K562 (cell line): ENCODE measurements around the gene PPP1R14B. TPM values are rescaled to one million over a fixed set of nuclear protein-coding genes. Genes with fewer than 3 reads are reported as not detected.
"Not testable (repeated sequence)": the region's sequence is repeated elsewhere in the genome, so short reads cannot be mapped to it uniquely, and the experiment has no call there.

Experiments used
- ATAC-seq: fragments of 200-7000 bp; cut with Tn5 transposase; 3 replicates; pipeline ENCODE4 v1.9.1; 2020; ENCODE audit warnings: moderate library complexity
- BruUV-seq: library from RNA; stranded (reverse); fragments of 400-500 nt; replicated peaks from 2 replicates; lab custom pipeline; 2021; lab: Mats Ljungman, UMichigan
- CTCF ChIA-PET: fragments of 300-600 bp; formaldehyde crosslinking; extraction: SDS; loops from one replicate; lab custom pipeline; 2021; ENCODE audit warnings: low intra/inter-chr PET ratio; lab: Yijun Ruan, JAX
- POLR2A ChIA-PET: fragments of 300-600, 350-650 bp; sonication (Branson Sonifier 250); formaldehyde crosslinking; extraction: SDS; loops from one replicate; lab custom pipeline; 2021; ENCODE audit warnings: antibody characterized with exemption, inconsistent platforms; lab: Yijun Ruan, JAX
- DNase-seq, 4 experiments: peaks; one replicate each; pipeline versions ENCODE4 v3.0.0 to v3.0.0-alpha.2; 2011 to 2018; ENCODE audit warnings: low spot score in 3 of 4, mixed read lengths in 3 of 4; ENCODE audit errors: extremely low read depth in 1 of 4
- FAIRE-seq: peaks from 2 replicates; lab custom pipeline; 2011; peaks lifted over from hg19 to GRCh38; lab: Jason Lieb, UNC
- H2AFZ ChIP-seq: 2 replicates; pipeline ENCODE4 v1.6.0; 2011; ENCODE audit warnings: low read depth, low read length, control low read depth, inconsistent platforms
- H3K27ac ChIP-seq: fragments of 200-600 bp; 3 replicates; pipeline ENCODE4 v1.8.0; 2011; ENCODE audit warnings: low read depth, mild to moderate bottlenecking, control low read depth, inconsistent platforms, low read length, moderate library complexity, mixed read lengths; ENCODE audit errors: extremely low read depth
- H3K27me3 ChIP-seq, 2 experiments: fragments of 300-600 bp in 1 of 2; 2 replicates in 1 of 2; 3 replicates in 1 of 2; pipeline versions ENCODE4 v1.6.0 to v1.8.0; 2011; ENCODE audit warnings: inconsistent platforms in 2 of 2, low read length in 2 of 2, mild to moderate bottlenecking in 1 of 2, mixed read lengths in 1 of 2, moderate library complexity in 1 of 2; ENCODE audit not compliant: control insufficient read depth in 2 of 2, insufficient read depth in 2 of 2
- H3K36me3 ChIP-seq: fragments of 300-600 bp; 3 replicates; pipeline ENCODE4 v1.8.0; 2011; ENCODE audit warnings: mild to moderate bottlenecking, low read length, inconsistent platforms; ENCODE audit not compliant: control insufficient read depth, insufficient read depth
- H3K4me1 ChIP-seq, 2 experiments: fragments of 200-600 bp in 1 of 2; replicated peaks in 1 of 2; 2 replicates in 1 of 2; 3 replicates in 1 of 2; pipeline versions ENCODE4 v1.5.1 to v1.8.0; 2011; ENCODE audit warnings: inconsistent platforms in 2 of 2, low read length in 2 of 2, mild to moderate bottlenecking in 1 of 2, mixed read lengths in 1 of 2, moderate library complexity in 1 of 2; ENCODE audit not compliant: control insufficient read depth in 2 of 2, insufficient read depth in 2 of 2
- H3K4me2 ChIP-seq: 2 replicates; pipeline ENCODE4 v1.6.1; 2011; ENCODE audit warnings: low read length, control low read depth, inconsistent platforms, mixed read lengths; ENCODE audit not compliant: insufficient read depth
- H3K4me3 ChIP-seq: fragments of 200-600 bp; sonication (generic), shearing (Covaris generic); 2 replicates; pipeline ENCODE4 v1.5.1; 2016; ENCODE audit warnings: control low read depth, inconsistent platforms
- H3K79me2 ChIP-seq: fragments of 200-600 bp; 3 replicates; pipeline ENCODE4 v1.8.0; 2011; ENCODE audit warnings: low read length, inconsistent platforms; ENCODE audit not compliant: control insufficient read depth, insufficient read depth
- H3K9ac ChIP-seq, 2 experiments: 2 replicates each; pipeline versions ENCODE4 v1.6.0 to v1.6.1; 2011; ENCODE audit warnings: low read depth in 2 of 2, low read length in 2 of 2, control low read depth in 1 of 2, inconsistent platforms in 1 of 2, mild to moderate bottlenecking in 1 of 2, mixed read lengths in 1 of 2; ENCODE audit not compliant: insufficient read depth in 1 of 2
- H3K9me1 ChIP-seq: one replicate; pipeline ENCODE4 v1.6.0; 2011; ENCODE audit warnings: inconsistent platforms, mild to moderate bottlenecking, low read length, moderate library complexity; ENCODE audit not compliant: control insufficient read depth, insufficient read depth
- H3K9me3 ChIP-seq: replicated peaks from 2 replicates; pipeline ENCODE4 v1.5.1; 2011; ENCODE audit warnings: low read depth, low read length, inconsistent platforms; ENCODE audit not compliant: control insufficient read depth, insufficient read depth
- H4K20me1 ChIP-seq: replicated peaks from 2 replicates; pipeline ENCODE4 v1.6.1; 2011; ENCODE audit warnings: low read length, inconsistent platforms, mixed read lengths; ENCODE audit not compliant: control insufficient read depth, insufficient read depth
- CCNT2 ChIP-seq: IDR thresholded peaks from 2 replicates; pipeline ENCODE4 v1.6.1; 2011; ENCODE audit warnings: borderline replicate concordance, low read depth, mild to moderate bottlenecking, moderate library complexity, mixed read lengths, low read length; ENCODE audit not compliant: insufficient read length; ENCODE audit errors: extremely low read depth
- CXXC5 ChIP-seq: fragments of 250-450 bp; sonication (Bioruptor Pico); IDR thresholded peaks from 2 replicates; pipeline ENCODE4 v1.8.0; 2022; ENCODE audit warnings: inconsistent platforms, mild to moderate bottlenecking, moderate library complexity
- MYC ChIP-seq, 2 experiments: fragments of 250-450 bp in 1 of 2; sonication (Bioruptor Pico) in 1 of 2; IDR thresholded peaks; 2 replicates each; pipeline versions ENCODE4 v1.5.1 to v1.6.1; 2012 to 2021; ENCODE audit warnings: low read depth in 2 of 2, borderline replicate concordance in 1 of 2, improper control_type of control experiment in 1 of 2, low read length in 1 of 2, mild to moderate bottlenecking in 1 of 2, moderate library complexity in 1 of 2
- NONO ChIP-seq, 2 experiments: fragments of 200-400 bp in 1 of 2; fragments of 450-650 bp in 1 of 2; formaldehyde crosslinking in 1 of 2; IDR thresholded peaks; 2 replicates each; pipeline ENCODE4 v1.6.1; 2017; ENCODE audit warnings: low read depth in 2 of 2, mild to moderate bottlenecking in 2 of 2, moderate library complexity in 2 of 2, low read length in 1 of 2
- RBM25 ChIP-seq: fragments of 200-400 bp; formaldehyde crosslinking; IDR thresholded peaks from 2 replicates; pipeline ENCODE4 v1.6.1; 2018; ENCODE audit warnings: low read length, low read depth, moderate library complexity; ENCODE audit not compliant: severe bottlenecking
- SIN3A ChIP-seq, 2 experiments: fragments of 150-350 bp in 1 of 2; IDR thresholded peaks; 2 replicates each; pipeline ENCODE4 v1.6.1; 2011 to 2016; ENCODE audit warnings: borderline replicate concordance in 2 of 2, low read depth in 2 of 2, low read length in 2 of 2, mild to moderate bottlenecking in 2 of 2, moderate library complexity in 2 of 2; ENCODE audit not compliant: control insufficient read depth in 1 of 2
- SMAD4 ChIP-seq: fragments of 250-450 bp; sonication (Bioruptor Pico); conservative IDR thresholded peaks from 2 replicates; pipeline ENCODE4 v1.8.0; 2021; ENCODE audit warnings: inconsistent platforms, mild to moderate bottlenecking, moderate library complexity
- YY1 ChIP-seq, 3 experiments: IDR thresholded peaks; 2 replicates each; pipeline ENCODE4 v1.6.1; 2011; ENCODE audit warnings: low read length in 2 of 3, mild to moderate bottlenecking in 2 of 3, moderate library complexity in 2 of 3, borderline replicate concordance in 1 of 3, control low read depth in 1 of 3, low read depth in 1 of 3; ENCODE audit not compliant: insufficient read depth in 3 of 3, insufficient replicate concordance in 2 of 3, control insufficient read depth in 1 of 3, insufficient read length in 1 of 3; ENCODE audit errors: extremely low read depth in 1 of 3
- ZFP36 ChIP-seq: fragments of 150-350 bp; IDR thresholded peaks from 2 replicates; pipeline ENCODE4 v1.6.1; 2018; ENCODE audit warnings: low read length, low read depth; ENCODE audit not compliant: partially characterized antibody
- ZNF436 ChIP-seq: fragments of 250-450, 450-650 bp; sonication (Bioruptor Pico); formaldehyde crosslinking; IDR thresholded peaks from 2 replicates; pipeline ENCODE4 v1.7.0; 2020; ENCODE audit warnings: mild to moderate bottlenecking
- WGBS: fragments of 100-300 bp; shearing (Covaris generic); methylation state at CpG from one replicate; pipeline ENCODE4 v1.1.6; 2016; ENCODE audit warnings: low coverage, mixed read lengths; ENCODE audit not compliant: insufficient coverage; ENCODE audit errors: missing lambda C conversion rate; 5-methylcytosine and 5-hydroxymethylcytosine counted together
- in situ Hi-C: fragments of 300-500 bp; cut with MboI; formaldehyde crosslinking; loops from 4 replicates; pipeline ENCODE4 v1.15.0; 2018; ENCODE audit warnings: inconsistent platforms, mixed read lengths
- intact Hi-C: fragments of 100-400 bp; cut with micrococcal nuclease; formaldehyde crosslinking; loops from 2 replicates; pipeline ENCODE4 v1.14.2; 2022
- polyA plus RNA-seq, 8 experiments: library from polyadenylated mRNA; depleted of rRNA in 4 of 8; stranded (reverse) in 5 of 8; unstranded in 3 of 8; fragments of >200 nt; fragmentation: Nextera tagmentation in 2 of 8; fragmentation: Illumina TruSeq in 1 of 8; extraction: Ambion mirVana in 2 of 8; extraction: Trizol in 1 of 8; gene quantifications; 2 replicates each; pipeline versions ENCODE4 v1.2.1 to v1.2.3, GENCODE V29; 2011 to 2014; ENCODE audit warnings: inconsistent platforms in 1 of 8, missing spikeins in 1 of 8
- total RNA-seq, 7 experiments: library from RNA; depleted of rRNA in 6 of 7; stranded (reverse); fragments of >200 nt in 6 of 7; fragmentation: Illumina TruSeq in 2 of 7; extraction: Trizol in 2 of 7; gene quantifications; 2 replicates each; pipeline versions ENCODE4 v1.2.1 to v1.2.3, GENCODE V29; 2011 to 2021; ENCODE audit warnings: low replicate concordance in 1 of 7
- TF ChIP-seq, protein P1 (sequence below): fragments of 250-450 bp; sonication (Bioruptor Pico); IDR thresholded peaks from 2 replicates; pipeline ENCODE4 v1.8.0; 2021; ENCODE audit warnings: borderline replicate concordance, mild to moderate bottlenecking, moderate library complexity; ENCODE audit not compliant: poor library complexity, severe bottlenecking
- TF ChIP-seq, protein P2 (sequence below), 2 experiments: IDR thresholded peaks; 2 replicates each; pipeline ENCODE4 v1.6.1; 2011; ENCODE audit warnings: borderline replicate concordance in 1 of 2, control low read depth in 1 of 2, low read depth in 1 of 2, low read length in 1 of 2, mild to moderate bottlenecking in 1 of 2, mixed read lengths in 1 of 2, moderate library complexity in 1 of 2; ENCODE audit not compliant: insufficient read depth in 1 of 2, insufficient read length in 1 of 2, poor library complexity in 1 of 2, severe bottlenecking in 1 of 2; ENCODE audit errors: extremely low read depth in 1 of 2
- TF ChIP-seq, protein P3 (sequence below): IDR thresholded peaks from 3 replicates; pipeline ENCODE4 v1.6.1; 2011; ENCODE audit warnings: borderline replicate concordance, mild to moderate bottlenecking, moderate library complexity; ENCODE audit not compliant: insufficient read length; ENCODE audit errors: extremely low read depth

The PPP1R14B gene
- total and polyA plus RNA-seq, 9 of the 15 experiments (the other 6 are each of a cell fraction or from before 2014, with no cell fraction given), result 7.7 to 566 (median 212) TPM

DNA sequence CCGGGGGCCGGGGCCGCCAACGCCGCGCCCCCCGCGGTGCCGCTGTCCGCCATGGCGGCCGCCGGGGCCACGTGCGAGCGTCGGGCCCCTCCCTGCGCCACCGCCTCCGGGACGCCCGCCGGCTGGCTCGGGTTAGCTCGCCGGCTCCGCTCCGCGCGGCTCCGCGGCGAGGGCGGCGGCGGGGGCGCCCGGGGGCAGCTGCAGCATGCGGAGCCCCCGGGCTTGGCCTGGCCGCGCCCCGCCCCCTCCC, 197 bp downstream of the PPP1R14B start:
- H3K9me1 ChIP-seq; BruUV-seq; ATAC-seq; DNase-seq; in situ Hi-C loops; H2AFZ ChIP-seq; H3K4me2 ChIP-seq; FAIRE-seq; H3K27me3 ChIP-seq; H3K9me3 ChIP-seq; H4K20me1 ChIP-seq; CTCF ChIA-PET; TF ChIP-seq MYC (CRISPR knock-in tag; IDR thresholded peaks at IDR 0.05; ENCODE audit: borderline replicate concordance, low read depth): not testable (repeated sequence)
- Histone ChIP-seq H3K79me2 (peaks cover 50% of the 10 kb centered on the region), H3K4me3 (peak overlapping the region; percentile 98), H3K9ac (peak overlapping the region; percentile 95 to 98; a peak in 3 of 4 replicates), H3K4me1 (peaks cover 41 to 92% of the 10 kb centered on the region in 2 experiments), H3K27ac (peak overlapping the region; percentile 98; the same call in 2 of the 3 replicates), H3K36me3 (peaks cover 37% of the 10 kb centered on the region)
- 0% methylated on average over 15 of the region's 43 CpGs for WGBS
- intact Hi-C loops, result loop anchor here (2.0 to 10.0 kb wide), 3 partner anchors 22 to 58 kb away; partner anchors contain the start of genes CATSPERZ, ESRRA and FERMT3
- POLR2A ChIA-PET, result interaction anchor here (0.7 to 7.8 kb wide), 8 partner anchors 11 to 1875 kb away, joined by 3 to 58 read pairs (median 6); partner anchors contain the start of genes STIP1 and VEGFB
- peak; percentile 26 for TF ChIP-seq CCNT2
- peak; percentile 66 for TF ChIP-seq CXXC5 (CRISPR knock-in tag)
- TF ChIP-seq, protein P1, sequence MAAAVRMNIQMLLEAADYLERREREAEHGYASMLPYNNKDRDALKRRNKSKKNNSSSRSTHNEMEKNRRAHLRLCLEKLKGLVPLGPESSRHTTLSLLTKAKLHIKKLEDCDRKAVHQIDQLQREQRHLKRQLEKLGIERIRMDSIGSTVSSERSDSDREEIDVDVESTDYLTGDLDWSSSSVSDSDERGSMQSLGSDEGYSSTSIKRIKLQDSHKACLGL (CRISPR knock-in tag), result peak; percentile 66
- TF ChIP-seq RBM25, result peak; percentile 72
- TF ChIP-seq, protein P2, sequence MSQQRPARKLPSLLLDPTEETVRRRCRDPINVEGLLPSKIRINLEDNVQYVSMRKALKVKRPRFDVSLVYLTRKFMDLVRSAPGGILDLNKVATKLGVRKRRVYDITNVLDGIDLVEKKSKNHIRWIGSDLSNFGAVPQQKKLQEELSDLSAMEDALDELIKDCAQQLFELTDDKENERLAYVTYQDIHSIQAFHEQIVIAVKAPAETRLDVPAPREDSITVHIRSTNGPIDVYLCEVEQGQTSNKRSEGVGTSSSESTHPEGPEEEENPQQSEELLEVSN (IDR thresholded peaks at IDR 0.05; ENCODE audit: borderline replicate concordance in 1 of 2, extremely low read depth in 1 of 2, insufficient read depth in 1 of 2, insufficient read length in 1 of 2, low read depth in 1 of 2, low read length in 1 of 2, poor library complexity in 1 of 2, severe bottlenecking in 1 of 2), result peak in 1 of 2 experiments; percentile 71
- TF ChIP-seq ZNF436 (CRISPR knock-in tag), result peak; percentile 89
- peak; percentile 90 for TF ChIP-seq ZFP36
- TF ChIP-seq, protein P3, sequence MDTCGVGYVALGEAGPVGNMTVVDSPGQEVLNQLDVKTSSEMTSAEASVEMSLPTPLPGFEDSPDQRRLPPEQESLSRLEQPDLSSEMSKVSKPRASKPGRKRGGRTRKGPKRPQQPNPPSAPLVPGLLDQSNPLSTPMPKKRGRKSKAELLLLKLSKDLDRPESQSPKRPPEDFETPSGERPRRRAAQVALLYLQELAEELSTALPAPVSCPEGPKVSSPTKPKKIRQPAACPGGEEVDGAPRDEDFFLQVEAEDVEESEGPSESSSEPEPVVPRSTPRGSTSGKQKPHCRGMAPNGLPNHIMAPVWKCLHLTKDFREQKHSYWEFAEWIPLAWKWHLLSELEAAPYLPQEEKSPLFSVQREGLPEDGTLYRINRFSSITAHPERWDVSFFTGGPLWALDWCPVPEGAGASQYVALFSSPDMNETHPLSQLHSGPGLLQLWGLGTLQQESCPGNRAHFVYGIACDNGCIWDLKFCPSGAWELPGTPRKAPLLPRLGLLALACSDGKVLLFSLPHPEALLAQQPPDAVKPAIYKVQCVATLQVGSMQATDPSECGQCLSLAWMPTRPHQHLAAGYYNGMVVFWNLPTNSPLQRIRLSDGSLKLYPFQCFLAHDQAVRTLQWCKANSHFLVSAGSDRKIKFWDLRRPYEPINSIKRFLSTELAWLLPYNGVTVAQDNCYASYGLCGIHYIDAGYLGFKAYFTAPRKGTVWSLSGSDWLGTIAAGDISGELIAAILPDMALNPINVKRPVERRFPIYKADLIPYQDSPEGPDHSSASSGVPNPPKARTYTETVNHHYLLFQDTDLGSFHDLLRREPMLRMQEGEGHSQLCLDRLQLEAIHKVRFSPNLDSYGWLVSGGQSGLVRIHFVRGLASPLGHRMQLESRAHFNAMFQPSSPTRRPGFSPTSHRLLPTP, result peak; percentile 34
- peak; percentile 14; the same call in 1 of the 2 replicates for TF ChIP-seq SMAD4 (CRISPR knock-in tag)
- TF ChIP-seq YY1 (IDR thresholded peaks at IDR 0.05; ENCODE audit: borderline replicate concordance in 1 of 3, control insufficient read depth in 1 of 3, extremely low read depth in 1 of 3, insufficient read depth in 3 of 3, insufficient read length in 1 of 3, insufficient replicate concordance in 2 of 3, low read depth in 1 of 3, low read length in 2 of 3), result peak in 2 of 3 experiments; percentile 78 to 80
- peak; percentile 70; the same call in 1 of the 2 replicates for TF ChIP-seq MYC (IDR thresholded peaks at IDR 0.05; ENCODE audit: low read depth, low read length)
- TF ChIP-seq SIN3A (IDR thresholded peaks at IDR 0.05; ENCODE audit: borderline replicate concordance in 2 of 2, control insufficient read depth in 1 of 2, low read depth in 2 of 2, low read length in 2 of 2), result peak in 1 of 2 experiments; percentile 37; a peak in 1 of 4 replicates
- TF ChIP-seq NONO (IDR thresholded peaks at IDR 0.05; ENCODE audit: low read depth in 2 of 2, low read length in 1 of 2), result peak in 1 of 2 experiments; percentile 55; a peak in 1 of 4 replicates
